HG03097 (cell line): ENCODE measurements around the gene GAB3.
"Not testable (repeated sequence)": the region's sequence is repeated elsewhere in the genome, so short reads cannot be mapped to it uniquely, and the experiment has no call there.

Source experiments
- ATAC-seq: cut with Tn5 transposase; IDR thresholded peaks from one replicate; pipeline ENCODE4 v1.9.1; 2021; ENCODE audit not compliant: unreplicated experiment, low FRiP score

GAB3 gene

DNA sequence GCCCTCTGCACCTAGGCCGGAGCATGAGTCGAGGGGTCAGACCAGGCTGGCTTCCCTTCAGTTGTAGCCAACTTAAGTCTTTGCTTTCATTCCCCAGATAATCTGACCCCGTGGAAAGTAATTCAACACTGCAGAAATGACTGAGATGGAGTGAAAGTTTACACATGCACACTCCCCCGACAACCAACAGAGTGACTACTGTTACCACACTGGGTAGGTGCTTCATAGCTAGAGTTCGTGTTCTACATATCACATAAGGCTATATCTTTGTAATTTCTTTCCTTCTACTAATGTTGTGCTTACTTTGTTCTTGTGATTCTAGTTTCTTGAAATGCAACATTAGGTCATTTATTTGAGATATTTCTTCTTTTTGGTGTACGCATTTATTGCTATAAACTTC is 90.3 kb downstream of the GAB3 start:
- no peak for ATAC-seq

DNA sequence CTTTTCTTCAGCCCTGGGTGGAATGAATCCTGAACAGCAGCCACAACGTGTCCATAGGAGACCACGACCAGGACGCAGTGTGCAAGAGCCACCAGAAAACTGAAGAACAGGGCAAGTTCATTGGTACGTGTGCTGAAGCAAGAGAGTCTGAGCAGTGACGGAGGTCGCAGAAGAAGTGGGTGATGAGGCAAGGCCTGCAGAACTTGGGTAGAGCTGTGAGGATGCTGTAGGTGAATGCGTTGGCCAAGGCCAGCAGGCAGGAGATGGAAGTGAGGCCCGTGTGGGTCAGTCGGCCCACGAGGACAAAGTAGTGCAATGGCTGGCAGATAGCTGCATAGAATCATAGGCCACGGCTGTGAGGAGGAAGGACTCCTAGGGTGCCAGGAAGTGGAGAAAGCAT is 91.9 kb downstream of the GAB3 start:
- no peak for ATAC-seq

DNA sequence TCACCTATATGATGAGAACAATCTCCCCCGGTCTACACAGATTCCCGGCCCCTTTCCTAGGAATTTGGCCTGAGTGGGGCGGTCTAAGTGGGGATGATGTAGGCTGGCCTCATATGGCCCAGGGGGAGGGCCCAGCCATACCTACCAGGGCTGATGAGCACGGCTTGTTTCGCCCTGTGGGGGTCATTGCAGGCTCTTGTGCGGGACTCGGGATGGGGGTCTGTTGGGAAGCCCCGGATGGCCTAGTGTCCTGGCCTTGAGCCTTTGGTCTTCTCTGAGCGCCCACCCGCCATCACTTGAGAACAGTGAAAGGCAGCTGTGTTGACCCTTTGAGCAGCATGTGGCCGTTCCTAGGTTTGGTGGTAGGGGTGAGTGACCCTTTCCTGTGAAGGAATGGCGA is 92.7 kb downstream of the GAB3 start:
- no peak for ATAC-seq

DNA sequence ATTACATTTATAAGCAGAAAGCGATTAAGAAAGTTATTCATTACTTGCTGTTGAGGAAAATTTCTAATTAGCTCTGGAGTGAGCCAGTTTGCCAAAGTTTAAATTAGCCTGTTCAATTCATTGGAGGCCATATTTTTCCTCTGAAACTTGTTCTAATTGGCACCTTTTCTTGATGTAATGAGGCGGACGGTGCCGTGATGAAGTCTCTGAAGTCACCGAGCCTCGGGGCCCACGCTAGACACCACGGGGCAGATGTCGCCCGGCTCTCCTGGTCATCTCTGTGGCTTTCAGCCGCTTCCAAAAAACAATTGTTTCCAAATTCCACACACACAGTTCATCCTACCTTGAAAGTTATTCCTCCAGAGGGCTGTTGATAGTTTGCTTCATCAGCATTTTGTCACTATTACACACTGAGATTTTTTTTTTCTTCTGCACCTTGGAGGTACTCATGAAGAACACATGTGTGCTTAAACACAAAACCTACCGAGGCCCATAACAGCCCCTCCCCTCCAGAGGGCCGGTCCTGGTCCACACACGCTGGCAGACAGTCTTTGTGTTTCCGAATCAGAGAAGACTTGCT is 93.6 kb downstream of the GAB3 start:
- ATAC-seq, result no peak

DNA sequence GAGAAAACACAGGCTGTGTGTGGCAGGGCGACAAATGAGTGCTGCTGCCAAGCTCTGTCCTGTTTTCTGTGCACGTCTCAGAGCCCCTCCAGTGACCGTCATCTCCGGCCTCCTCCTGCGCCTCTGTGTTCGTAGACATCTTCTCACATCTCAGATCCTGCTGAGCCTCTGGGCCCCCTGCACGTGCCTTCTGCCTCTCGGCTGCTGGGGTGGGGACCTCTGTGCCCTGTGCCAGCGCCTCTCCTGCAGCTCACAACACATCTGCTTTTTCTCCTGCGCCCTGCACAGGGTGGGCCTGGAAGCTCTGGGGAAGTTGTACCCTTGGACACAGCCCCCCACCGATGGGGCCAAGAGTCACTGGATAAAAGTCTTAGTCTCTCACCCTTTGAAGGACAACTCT is 95.1 kb downstream of the GAB3 start:
- no peak for ATAC-seq

DNA sequence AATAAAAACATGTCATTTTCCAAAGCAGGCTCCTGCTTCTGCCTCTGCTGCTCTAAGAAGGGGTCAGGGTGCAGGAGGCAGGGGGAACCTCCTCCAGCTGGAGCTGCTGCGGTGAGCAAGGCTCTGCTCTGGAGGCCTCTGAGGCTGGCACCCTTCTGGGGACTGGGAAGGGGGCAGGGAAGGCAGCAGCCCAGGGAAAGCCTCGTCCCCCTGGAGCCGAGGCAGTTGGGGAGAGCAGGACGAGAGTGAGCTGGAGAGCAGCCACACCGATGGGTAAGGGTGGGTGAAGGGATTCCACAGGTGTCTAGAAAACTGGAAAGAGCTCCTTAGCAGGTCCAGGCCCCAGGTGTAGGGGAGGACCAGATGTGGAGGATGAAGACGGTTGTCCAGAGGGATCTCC is 95.5 kb downstream of the GAB3 start:
- ATAC-seq, result no peak

DNA sequence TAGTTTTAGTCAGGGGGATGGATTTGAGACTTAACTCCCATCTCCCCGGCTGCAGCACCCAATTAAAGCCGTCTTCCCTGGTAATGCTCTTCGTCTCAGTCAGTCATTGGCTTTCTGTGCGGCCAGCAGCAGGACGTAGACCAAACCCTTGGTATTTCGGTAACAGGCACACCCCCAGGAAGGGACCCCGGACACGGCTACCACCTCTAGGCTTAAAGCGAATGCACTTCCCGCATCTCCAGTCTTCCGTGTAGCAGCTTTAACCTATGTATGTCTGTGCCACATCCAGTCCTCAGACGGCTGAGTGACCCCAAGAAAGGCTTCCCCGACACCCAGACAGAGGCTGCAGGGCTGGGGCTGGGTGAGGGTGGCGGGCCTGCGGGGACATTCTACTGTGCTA is 96.0 kb downstream of the GAB3 start:
- ATAC-seq, result no peak

DNA sequence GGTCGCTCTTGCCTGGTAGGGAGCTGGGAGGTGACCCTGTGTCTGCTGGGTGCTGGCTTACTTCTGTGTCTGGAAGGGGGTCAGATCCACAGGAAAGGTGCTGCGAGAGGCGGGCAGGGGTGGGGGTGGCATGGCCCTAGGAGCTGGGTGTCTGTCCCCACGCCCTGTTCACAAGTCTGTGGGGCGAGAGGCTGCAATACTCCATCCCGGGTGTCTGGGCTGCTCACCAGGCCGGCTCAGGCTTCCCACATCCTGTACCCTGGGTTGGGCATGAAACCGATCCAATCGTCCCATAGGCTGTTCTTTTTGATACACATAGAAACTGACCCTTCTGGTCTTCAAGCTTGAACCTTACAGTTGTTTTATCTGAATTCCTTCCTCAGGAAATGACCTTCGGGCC is 96.5 kb downstream of the GAB3 start:
- ATAC-seq, result no peak

DNA sequence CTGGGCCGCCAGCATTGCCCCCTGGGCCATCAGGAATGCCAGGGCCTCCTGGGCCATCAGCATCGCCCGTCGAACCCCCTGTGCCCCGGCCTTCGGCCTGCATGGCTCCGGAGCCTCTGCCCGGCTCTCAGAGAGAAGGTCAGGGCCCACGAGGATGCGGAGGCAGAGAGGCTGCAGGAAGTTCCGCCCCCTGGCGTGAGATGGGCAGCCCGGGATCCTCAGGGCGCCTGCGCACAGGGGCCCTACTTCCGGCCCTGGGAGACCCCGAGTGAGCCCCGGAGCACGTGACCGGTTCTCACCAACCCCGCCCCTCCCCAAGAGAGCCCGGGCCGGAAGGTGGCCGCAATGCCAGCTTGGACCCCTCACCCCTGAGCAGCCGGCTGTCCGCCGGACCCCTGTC is 97.5 kb downstream of the GAB3 start, which contains the start of gene CTAG2:
Gene CTAG2, minus strand, starts transcription at position 167 of the 400 bp plus-strand sequence. Its CDS starts 64 bp downstream, at position 103.
- not testable (repeated sequence) for ATAC-seq

DNA sequence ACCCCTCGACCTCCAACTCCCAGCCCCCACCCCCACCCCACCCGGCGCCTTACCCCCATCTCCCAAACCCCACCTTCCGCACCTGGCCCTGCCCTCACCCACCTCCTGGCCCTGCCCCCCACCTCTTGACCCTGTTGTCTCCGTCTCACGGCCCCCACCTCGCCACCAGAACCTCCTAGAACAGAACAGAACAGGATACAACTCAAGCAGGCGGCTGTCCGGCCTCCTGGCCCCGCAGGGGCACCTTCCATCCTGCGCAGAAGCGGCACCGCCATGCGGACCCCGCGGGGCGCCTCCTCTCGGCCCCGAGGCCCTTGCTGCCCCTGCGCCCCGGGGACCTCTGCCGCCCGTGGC is 97.9 kb downstream of the GAB3 start:
- no peak for ATAC-seq

DNA sequence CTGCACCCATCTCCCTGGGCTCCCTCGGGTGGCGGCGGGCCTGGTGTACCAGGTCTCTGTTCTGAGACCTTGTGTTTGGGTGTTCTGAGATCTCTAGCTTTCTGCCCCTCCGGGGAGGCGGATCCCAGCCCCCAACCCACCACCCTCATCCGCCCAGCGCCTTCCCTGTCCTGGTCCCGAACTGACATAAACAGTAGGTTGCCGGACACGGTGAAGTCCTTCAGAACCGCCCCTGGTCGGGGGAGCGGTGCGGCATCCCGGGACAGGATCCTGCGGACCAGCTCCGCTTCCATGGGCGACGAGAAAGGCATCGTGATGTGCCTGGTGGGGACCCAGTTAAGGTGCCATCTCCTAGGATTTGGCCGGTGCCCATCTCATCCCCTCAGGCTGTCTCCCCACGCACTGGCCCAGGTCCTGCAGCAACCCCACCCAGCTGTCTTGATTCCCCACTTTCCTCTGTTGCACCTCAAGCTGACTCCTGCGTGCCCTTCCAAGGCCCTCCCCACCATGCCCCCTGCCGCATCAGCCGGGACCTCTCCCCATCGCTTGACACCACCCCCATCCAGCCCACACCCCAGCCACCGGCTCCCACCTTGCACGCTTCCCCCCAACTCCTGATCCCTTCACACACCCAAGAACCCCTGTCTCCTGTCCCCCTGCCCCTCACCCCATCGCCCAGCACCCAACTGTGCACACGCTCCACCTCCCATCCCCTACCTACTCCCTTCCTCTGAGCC is 98.4 kb downstream of the GAB3 start:
- no peak for ATAC-seq

DNA sequence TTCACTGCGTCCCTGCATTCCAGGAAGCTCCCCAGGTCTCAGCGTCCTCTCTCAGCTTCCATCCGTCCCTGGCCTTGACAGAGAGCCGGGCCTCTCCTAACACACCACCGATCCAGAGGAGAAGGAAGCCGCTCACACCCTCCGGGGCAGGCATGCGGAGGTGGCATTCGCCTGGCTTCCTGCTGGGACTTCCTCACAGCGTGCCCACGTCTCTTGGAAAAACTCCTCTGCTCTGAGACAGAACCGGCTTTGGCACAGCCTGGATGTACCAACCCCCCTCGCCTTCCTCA is 100.7 kb downstream of the GAB3 start:
- ATAC-seq, result no peak

DNA sequence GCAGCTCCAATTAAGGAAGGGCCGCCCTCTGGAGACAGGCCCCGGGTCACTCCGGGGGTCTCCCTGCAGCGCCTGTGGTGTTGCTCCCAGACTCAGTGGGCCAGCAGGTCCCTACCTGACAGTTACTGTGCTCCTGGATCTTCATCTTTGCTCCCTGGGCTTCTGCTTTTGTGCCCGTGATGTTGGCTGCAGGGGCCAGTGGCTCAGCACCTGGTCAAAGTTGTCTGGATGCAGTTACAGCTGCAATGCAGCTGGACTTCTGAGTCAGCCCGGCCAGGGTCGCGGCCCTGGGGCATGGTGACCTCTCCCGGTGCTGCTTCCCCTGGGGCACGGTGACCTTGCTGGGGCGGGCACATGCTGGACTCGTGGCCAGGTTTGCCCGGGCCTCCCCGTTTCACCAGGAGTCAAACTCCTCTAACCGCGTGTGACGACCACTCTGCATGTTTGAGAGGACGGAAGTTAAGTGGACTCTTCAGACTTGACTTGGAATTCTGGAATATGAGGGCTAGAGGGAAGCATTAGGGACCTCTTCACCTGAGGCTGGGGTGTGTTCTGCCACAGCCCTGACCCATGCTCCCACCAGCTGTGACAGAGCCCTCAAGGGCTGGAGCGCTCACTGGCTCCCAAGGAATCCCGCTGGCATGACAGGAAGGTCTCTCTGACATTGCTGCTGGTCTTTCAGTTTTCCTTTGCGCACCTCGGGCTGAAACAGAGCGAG is 101.2 kb downstream of the GAB3 start:
- no peak for ATAC-seq

DNA sequence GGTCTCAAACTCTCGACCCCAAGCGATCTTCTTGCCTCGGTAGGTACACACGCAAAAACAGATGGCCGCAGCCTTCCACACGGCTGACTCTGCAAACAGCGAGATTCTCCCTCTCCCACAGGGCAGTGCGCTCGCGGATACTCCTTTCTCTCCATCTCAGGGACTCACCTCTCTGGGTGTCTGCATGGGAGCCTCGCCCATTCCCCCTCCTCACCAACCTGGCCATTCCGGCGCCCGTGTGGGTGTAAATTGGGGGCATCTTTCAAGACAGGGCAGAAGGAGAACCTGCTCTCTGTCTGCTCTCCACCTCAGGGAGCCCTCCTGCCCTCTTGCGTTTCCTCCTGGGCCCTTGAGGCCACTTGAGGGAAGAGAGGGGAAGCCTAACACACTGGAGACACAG is 101.9 kb downstream of the GAB3 start:
- ATAC-seq, result no peak

DNA sequence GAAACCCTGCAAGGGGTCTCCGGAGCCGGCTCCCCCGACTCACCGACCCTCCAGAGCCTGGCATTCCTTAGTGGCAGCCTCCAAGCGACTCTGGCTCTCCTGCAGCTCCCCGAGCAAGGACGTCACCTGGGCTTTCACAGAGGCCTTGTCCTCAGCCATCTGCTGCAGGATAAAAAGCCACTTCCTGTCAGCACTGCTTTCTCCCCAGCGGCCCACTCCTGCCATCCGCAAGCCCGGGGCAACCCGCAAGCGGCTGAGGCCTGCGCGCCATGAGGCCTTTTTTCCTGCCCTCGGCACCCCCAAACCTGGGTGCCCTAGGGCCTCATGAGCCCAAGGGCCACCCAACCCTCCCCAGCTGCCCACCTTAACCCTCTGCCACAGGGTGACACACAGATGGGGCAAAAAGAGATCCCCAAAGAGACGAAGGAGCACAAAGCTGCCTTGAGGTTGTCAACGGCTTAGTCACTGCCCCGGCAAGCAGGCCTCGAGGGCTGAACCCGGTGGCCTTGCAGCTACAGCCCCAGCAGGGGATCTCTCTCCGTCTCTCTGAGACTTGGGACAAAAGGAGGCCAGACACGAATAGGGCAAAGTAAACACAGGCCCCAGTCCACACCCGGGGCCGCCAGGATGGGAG is 105.0 kb downstream of the GAB3 start:
- not testable (repeated sequence) for ATAC-seq

DNA sequence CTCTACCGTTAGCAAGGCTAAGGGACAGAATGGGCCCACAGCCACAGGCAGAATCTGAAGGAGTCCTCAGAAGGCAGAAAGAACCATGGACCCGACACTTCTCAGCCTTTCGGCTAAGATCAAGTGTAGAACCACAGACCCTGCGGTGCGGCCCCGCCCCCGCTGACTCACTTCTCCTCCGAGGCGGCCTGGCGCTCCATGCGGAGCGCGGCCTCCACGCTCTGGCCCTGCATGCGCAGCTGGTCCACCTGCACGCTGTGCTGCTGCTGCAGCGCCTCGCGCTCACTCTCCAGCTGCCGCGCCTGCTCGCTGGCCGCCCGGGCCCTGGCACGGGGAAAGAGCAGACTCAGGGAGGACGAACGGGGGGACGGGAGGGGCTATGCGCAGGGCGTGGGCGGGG is 107.2 kb downstream of the GAB3 start:
- ATAC-seq, result not testable (repeated sequence)

DNA sequence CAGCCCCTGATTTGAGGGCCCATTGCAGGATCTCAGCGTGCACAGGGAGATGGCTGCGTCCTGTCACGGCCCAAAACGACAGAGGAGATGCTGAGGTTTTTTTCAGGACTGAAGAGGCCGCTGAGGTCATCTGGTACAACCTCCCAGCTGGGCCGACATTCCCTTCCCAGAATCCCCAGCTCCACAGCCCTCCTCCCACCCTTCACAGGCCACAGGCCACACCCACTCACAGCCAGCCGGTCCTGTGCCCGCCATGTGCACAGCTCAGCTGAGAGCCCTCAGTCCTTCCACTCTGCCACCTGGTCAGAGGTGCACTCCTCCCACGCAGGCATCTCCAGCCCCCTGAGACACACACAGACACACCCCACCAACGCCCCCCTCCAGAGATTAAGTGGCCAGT is 109.1 kb downstream of the GAB3 start:
- not testable (repeated sequence) for ATAC-seq

DNA sequence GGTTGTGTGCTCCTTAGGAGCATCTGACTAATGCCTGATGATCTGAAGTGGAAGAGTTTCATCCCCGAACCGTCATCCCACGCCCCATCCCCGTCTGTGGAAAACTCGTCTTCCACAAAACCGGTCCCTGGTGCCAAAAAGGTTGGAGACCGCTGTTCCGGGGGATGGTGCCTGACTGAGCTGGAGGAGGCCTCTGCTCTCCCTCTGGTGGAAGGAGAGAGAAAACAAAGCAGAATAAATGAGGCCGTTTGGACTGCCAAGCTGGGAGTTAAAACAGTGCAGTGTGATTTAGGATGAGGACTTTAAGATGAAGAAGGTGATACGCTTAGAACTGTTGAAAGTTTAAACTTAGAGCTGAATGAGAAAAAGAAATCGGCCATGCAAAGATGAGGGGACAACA is 117.2 kb downstream of the GAB3 start:
- ATAC-seq, result not testable (repeated sequence)

DNA sequence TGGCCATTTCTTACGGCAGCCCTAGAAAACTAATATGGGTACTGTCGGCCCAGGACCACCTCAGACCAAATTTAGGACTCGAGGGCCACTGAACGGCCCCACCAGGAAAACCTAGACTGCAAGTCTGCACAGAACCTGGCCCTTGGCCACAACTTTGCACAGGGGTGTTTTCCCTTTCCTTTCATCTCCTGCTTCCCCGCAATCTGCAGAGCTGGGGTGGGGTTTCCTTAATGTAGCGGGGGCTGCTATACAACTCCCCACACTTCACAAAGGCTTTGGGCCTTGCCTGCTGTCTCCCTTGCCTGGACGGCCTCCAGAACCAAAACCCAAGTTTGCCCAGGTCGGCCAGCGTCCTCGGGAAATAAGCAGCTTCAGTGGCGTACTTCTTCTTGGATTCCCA is 119.9 kb downstream of the GAB3 start:
- ATAC-seq, result not testable (repeated sequence)

DNA sequence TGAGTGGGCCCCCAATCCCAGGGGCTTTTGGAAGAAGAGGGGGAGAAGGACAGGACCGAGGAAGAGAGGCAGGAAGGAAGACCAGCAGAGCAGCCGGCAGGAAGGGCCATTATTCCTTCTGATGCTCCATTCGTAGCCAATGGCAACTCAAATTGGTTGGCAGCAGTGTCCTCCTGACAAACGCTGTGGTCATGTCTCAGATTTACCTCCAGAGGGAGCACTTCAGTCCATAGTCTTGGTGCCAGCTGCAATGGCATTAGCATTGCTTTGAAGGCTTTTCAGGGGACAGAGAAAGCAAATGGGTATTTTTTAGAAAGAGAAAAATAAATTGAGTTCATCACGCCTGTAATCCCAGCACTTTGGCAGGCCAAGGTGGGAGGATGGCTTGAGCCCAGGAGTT is 121.9 kb downstream of the GAB3 start:
- ATAC-seq, result not testable (repeated sequence)
